NCI-H1092 treated with DMSO at 0.1 percent for 48 hours (cell line): Measurements from ENCODE around the gene PROSER2.

Source experiments
- DNase-seq: peaks from one replicate; lab custom pipeline; 2025; lab: John Stamatoyannopoulos, UW

Gene PROSER2, protein sequence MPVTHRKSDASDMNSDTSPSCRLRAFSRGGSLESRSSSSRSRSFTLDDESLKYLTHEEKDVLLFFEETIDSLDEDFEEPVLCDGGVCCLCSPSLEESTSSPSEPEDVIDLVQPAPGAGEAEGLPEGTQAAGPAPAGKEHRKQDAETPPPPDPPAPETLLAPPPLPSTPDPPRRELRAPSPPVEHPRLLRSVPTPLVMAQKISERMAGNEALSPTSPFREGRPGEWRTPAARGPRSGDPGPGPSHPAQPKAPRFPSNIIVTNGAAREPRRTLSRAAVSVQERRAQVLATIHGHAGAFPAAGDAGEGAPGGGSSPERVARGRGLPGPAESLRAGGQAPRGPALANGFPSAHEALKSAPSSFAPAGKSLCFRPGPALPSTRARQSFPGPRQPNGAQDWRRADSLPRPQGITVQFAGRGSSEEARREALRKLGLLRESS

DNA sequence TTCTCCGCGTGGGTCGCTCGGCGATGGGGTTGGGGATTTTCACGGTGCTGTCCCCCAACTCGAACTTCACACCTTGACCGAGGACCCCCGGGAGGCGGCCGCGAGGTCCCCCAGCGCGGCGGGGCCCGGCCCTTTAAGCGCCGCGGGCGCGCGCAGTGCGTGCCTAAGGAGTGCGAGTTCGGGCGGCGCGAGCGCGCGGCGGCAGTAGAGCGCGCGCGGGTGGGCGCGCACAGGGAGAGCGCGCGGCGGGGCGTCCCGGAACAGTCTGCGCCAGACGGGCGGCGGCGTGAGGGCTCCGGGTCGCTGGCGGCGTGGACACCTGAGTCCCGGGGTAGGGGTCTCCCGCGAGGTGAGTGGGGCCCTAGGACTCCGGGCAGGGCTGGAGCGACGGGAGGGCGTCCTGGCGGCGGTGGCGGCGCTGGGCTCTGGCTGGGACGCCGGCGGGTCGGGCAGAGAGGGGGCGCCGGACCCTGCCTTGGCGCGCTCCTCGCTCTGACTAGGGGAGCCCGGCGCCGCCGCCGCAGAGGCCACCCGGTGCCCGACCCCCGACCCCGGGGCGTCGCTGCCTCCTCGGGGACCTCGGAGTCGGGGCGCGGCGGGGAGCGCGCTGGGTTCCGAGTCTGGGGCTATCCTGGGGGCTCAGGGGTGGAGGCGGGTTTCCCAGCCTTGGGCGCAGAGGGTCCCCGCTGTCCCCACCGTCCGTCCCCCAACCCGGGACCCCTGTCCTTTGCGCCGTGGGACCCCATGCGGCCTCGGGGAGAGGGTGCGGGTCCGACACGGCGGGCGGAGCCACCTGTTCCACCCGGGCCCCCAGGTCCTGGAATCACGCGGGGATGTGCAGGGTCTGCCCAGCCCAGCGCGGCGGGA lies at the start of gene PROSER2:
TSS of gene PROSER2 (plus strand) at position 235 of the 867 bp plus-strand sequence. CDS start 28,722 bp downstream, outside the sequence.
- DNase-seq: no peak

DNA sequence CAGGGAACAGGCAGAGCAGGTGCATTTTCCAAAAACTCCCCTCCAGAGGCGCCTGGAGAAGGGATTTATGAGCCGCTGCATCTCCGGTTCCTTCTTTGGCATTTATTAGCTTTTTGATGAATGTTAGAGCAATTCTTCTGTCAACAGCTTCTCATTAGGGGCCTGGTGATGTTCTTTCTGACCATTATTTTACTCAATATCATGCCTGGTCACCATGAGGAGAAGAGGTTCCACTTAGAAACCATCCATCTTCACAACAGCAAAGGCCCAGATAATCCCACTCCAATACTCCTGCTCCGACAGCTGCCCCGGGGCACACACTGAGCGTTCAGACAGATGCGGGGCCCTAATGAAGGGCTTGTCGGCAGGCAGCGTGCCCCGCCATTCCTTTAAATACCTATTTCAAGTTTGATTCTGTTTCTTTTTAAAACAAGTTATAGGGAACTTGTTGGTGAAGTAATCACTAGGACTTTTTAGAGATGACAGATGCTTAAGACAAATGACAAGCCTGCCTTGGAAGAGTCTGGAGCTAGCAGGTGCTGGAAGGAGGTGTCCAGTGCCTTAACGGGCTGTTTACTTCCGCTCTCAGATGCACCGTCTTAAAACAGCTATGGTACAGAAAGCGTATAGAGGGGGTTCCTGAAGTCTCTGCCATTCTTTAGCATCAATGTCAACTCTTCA lies 49.3 kb upstream of the PROSER2 start:
- DNase-seq: no peak

DNA sequence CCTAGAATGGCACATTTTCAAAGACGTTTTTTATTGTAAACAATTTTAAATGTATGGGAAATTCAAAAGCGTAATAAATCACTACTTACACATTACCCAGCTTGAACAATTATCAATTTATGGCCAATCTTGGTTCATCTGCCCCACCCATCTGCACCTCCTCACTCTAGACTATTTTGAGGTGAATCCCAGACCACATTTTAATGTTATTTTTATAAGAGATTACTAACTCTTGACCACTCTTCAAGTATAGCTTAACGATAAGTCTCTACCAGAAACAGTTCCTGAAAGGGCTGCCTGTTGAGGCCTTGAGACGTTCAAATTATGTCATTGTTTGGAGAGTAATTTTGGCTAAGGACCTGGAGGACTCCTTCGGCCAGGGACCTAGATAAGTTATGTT lies 47.7 kb upstream of the PROSER2 start:
- DNase-seq: no peak

DNA sequence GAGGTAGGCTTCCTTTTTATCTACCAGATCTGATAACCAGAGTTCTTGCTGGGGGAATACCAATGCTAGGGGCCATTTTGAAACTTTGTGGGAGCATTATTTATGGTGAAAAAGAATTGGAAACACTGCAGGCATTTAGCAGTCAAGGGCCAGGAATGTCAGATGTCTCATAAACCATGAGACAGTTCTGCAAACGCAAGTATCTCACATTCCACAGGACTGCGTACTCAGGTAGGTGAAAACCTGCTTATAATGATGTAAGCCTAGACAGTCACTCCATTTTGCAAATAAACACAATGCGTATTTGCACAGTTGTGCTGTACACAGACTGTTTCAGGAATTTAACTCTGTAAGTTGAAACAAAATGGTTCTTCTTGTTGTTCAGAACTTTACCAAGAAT lies 47.1 kb upstream of the PROSER2 start:
- DNase-seq: no peak

DNA sequence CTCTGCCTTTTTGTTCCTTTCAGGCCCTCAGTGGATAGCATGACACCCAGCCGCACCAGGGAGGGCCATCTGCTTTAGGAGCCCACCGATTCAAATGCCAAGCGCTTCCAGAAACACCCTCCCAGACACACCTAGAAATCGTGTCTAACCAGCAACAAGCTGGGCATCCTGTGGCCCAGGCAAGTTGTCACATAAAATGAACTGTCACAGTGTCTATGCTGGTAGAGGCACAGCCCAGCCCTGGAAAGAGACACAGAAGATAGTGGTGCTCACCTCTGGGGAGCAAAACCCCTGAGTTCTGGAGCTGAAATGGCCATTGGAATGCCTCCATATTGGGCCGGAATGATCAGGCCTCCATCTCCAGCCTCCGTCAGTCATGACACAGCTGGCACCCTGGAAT lies 42.0 kb upstream of the PROSER2 start:
- DNase-seq: no peak

DNA sequence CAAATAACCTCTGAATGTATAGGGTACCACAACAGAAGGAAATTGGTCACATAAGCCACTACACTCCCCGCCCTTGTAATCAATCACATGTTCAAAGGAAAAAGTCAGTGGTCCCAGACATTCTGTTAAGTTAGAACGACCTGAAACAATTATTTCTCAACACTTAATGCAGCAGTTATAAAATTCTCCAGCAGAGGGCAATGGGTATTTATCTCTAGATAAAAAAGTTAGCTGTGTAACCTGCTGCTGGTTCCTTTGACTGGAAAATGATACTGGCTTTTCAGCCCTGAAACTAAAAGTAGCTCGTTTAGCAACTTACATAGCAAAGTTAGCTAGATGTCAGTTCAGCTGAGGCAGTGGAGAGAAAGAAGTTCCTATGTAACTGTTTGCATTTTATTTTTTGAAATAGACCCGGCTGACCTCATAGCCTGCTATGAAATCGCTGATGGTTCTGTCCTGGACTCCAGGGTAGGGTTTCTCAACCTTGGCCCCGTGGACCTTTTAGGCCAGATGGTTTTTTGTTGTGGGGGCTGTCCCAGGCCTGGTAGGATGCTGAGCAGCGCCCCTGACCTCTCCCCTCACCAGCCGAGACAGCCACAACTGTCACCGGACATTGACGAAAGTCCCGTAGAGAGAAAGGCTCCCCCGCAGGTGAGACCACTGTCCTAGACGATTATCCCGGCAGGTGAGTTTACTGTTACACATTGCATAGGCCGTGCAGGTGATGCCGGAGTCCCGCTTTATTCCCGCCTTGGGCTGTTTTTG lies 40.2 kb upstream of the PROSER2 start:
- DNase-seq: peak; percentile 21

DNA sequence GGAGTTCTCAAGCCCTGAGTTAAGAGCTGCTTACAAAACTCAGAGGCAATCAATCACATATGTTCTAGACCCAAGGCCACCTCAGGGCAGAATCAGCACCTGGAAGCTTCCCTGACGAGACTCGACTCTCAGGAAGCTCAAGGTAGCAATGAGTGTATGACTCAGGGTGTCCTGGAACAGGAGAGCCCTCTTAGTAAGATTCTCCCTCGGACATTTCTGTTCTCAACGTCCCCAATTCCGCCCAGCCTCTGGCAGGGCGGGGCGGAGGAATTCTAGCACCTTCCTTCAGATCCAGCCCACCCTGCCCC lies 39.6 kb upstream of the PROSER2 start:
- no peak for DNase-seq

DNA sequence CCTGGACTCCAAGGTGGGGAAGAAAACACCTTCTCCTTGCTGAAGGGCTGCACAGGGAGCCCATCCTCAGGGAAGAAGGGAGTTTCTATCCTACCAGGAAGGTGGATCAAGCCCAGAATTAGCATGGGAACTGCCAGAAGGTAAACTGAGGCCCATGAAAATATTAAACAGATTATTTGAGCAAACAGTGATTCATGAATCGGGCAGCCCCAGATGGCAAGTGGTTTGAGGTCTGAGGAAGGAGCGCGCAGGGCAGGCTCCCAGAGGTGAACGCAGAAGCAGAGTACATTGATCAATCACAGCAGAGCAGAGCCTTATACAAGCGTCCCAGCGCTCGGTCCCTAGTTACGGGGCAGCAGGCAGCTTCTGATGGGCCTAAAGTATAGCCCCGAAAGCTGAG lies 35.8 kb upstream of the PROSER2 start:
- no peak for DNase-seq

DNA sequence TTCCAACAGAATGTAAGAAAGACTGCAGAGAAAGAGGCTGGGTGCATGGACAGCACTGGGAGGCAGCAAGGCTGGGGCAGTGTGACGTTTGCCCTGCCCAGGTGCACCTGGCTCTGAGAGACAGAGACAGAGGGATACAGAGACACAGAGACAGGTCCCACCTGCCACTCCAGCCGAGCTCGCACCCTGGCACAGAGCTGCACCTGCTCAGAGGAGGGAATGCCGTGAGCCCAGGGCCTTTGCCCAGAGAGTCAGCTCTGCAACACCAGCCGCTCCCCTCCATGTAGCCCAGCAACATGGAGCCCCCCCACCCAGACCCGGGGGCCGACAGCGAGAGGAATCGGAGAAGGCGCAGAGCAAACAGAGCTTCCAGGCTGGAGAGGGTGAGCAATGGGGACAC lies 35.3 kb upstream of the PROSER2 start:
- DNase-seq: no peak

DNA sequence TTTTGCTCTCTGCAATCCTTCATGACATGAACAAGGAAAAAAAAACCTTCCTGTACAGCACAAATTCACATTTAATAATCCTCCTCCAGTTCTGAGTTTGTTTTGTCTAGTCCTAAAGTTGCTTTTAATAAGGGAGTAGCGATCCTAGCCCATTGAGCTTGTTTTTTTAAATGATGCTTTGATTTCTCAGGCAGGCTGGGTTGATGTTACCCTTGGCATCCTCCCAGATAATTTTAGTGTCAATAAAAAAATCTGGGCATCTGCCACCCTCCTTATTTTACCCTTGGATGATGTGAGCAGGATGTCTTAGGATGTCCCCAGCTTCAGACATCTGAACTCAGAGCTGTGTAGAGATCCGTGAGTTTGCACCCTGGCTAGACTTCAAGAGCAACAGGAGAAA lies 33.9 kb upstream of the PROSER2 start:
- DNase-seq: no peak

DNA sequence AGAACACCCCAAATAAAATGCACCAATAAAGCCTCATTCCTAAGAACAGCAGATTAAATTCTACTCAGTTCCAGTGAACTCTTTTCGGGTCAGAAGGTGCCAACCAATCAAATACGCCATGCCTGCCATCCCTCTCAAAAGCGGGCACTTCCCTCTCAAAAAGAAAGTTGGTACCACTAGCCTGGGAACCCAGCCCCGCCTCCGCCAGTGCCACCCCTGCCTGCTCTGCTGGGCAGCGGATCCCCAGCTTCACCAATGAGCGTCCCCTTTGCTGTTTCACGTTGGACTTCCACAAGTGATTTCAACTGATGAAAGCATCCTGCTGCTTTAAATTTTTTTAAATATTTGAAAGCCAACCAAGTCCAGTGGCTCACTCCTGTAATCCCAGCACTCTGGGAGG lies 33.2 kb upstream of the PROSER2 start:
- DNase-seq: no peak

DNA sequence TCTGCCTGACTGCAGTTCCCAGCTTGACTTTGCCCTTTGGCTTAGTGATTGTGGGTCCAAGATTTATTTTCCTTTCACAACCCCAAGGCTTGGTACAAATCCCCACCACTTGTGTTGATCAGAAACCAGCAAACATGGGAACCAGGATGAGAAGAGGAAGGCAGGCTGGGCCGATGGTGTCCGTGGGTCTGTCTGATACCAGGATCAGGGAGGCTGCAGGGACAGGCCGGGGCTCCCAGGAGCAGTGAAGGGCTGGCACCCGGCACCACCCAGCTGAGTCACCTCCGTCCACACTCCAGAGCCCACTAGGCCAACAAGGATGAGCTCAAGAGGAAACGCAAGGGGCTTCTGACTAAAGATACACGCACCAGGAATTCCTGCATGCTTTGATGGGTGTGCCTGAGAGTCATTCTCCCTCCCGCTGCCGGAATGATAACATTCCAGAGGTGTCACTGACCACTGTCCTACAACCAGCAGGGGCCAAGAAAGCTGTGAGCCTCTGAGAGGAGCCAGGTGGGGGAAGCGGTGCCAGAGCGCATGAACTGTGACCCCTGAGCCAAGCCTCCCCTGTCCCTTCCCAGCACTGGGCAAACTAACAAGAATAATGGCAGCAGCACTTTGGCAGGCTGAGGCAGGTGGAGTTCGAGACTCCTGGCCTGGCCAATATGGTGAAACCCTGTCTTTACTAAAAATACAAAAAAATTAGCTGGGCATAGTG lies 29.2 kb upstream of the PROSER2 start:
- DNase-seq: no peak

DNA sequence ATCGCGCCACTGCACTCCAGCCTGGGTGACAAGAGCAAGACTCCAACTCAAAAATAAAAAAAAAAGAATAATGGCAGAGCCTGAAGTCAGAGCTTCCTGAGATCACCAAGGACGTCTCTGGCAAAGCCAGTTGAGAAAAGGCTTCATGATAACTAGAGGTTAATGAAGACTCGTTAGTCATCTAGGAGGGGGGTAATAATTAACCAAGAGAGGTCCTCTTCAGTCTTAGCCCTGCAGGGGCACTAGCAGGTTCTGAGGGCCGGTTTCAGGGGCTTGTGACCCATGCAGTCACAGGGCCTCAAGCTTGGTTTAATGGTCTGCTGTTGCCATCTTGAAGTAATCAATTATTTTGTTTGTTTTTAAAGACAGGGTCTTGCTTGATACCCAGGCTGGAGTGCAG lies 28.6 kb upstream of the PROSER2 start:
- no peak for DNase-seq

DNA sequence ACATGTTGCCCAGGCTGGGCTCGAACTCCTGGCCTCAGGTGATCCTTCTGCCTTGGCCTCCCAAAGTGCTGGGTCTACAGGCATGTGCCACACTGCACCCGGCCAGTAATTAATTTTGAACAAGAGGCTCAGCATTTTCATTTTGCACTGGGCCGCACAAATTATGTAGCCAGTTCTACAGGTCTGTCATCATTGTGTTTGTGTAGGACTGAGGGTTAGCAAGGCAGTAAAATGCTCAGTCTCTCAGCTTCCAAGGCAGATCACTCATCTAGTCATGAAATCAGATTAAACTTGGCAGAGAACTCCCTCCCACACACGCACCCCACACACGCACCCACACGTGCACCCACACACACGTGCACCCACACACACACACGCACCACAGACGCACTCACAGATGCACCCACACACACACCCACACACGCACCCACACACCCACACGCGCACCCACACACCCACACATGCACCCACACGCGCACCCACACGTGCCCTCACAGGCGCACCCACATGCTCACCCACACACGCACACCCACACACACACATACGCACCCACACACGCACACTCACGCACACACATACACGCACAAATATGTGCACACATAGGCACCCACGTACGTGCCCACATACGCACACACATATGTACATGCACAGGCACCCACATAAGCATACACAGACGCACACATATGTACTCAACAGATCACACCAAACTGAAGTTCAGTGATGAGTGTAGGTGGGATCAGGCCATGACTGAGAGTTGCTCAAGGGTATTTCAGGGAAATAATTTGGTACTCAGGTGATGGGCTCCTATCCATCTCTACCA lies 27.8 kb upstream of the PROSER2 start:
- DNase-seq: no peak

DNA sequence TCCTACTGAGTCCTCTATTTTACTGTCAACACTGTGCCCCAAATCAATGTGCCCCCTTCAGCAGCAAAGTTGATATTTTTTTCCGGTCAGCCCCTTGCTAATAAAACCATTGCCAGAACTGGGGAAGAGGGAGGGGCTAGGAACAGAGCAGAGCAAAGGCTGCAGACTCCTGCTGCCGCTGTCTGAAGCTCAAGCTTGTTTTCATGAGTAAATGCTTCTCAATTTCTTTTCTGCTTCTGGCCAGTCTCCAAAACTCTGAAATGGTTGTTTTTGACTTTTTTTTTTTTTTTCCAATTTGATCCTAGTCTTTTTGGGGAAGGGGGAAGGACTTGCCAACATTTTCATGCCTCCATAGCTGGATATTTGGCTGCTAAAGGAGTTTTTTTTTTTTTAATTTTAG lies 26.7 kb upstream of the PROSER2 start:
- no peak for DNase-seq

DNA sequence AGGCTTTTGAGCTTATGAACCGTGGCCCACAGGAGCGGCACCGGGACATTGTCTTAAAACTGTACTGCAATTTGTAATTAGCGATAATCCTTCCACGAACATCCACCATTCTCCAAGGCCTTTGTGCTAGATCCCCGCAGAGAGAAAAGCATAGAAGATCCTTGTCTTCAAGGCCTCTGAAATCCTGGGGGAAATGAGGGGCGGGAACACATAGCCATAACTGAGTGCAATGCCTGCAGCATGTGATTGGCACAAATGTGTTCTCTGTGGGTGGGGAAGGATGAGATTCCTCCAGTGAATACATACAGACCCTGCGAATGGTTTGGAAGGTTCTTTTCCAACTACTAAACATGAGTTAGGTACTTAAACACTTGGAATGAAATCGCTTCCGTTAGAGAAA lies 25.9 kb upstream of the PROSER2 start:
- DNase-seq: no peak

DNA sequence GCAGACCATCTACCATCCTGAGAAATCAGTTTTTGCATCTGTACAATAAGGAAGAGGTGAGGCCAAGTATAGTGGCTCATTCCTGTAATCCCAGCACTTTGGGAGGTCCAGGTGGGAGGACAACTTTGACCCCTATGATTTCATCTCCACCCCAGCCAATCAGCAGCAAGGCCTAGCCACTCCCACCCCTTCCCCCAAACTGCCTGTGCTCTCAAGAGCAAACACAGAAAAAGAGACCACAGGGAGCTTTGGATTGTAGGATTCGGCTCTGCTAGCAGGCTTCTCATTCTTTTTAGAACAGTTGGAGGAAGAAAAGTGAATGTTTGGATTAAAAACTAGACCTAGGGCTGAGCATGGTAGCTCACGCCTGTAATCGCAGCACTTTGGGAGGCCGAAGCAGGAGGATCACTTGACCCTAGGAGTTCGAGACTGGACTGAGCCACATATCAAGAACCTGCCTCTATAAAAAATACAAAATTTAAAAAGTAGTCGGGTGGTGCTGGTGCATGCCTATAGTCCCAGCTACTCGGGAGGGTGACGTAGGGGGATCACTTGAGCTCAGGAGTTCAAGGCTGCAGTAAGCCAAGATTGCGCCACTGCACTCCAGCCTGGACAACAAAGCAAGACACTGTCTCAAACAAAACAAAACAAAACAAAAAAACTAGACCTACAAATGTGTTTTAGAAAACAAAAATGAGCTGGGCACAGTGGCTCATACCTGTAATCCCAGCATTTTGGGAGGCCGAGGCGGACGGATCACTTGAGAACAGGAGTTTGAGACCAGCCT lies 25.1 kb upstream of the PROSER2 start:
- no peak for DNase-seq

DNA sequence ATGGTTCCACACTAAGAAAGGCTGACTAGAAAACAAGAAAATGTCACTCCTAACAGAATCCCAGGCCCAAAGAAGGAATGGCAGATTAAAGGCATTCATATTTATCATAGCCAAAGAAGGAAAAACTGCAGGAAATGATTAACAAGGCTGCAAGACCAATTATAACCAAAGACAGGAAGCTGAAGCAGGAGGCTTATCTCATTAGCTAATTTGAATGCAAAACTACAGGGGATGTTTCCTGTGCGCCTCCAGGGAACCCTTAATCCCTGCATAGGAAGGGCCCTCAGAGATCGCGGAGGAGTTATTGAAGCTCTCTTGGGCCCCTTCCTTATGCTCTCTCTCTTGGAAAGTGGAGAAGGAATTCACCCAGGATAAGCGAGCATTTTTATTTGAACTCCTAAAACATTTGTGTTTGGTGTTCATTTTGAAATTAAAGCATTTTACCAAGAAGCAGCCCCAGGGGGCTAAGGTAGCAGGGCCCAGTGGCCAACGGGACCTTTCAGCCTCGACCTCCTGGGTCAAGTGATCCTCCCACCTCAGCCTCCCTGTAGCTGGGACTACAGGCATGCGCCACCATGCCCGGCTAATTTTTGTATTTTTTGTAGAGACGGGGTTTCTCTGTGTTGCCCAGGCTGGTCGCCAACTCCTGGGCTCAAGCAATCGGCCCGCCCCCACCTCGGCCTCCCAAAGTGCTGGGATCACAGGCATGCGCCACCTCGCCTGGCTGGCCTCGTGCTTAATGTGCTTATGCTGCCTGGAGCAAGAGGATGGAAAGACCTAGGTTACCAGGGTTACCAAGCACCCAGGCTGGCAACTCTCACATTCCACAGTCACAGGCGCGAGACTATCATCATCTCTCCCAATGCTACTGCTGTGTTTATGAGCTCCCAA lies 24.1 kb upstream of the PROSER2 start:
- DNase-seq: no peak

DNA sequence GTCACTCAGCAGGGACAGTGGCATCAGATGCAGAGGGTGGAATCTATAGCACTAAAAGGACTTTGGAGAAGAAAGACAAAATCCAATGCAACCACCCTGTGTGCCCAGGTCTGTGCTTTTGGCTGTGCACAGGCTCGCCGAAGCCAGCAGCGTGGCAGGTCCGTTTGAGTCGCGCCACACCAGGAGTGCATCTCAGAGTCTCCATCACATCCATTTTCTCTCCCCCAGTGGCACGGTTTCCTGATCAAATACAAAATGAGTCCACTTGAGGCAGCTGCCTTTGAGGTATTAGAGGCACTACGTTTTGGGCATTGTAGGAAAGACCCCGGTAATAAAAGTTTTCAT lies 23.4 kb upstream of the PROSER2 start:
- DNase-seq: no peak
